Mesenteric fat pad (tissue), 1 donor: ENCODE results near the gene ZNF625. TPM values are rescaled to one million over a fixed set of nuclear protein-coding genes. Genes with fewer than 3 reads are reported as not detected.

Source experiments
- DNase-seq: peaks from one replicate; pipeline ENCODE4 v3.0.0-alpha.2; 2020; ENCODE audit warnings: low spot score
- long read RNA-seq: library from polyadenylated mRNA; unstranded; transcript quantifications from one replicate; pipeline ENCODE4 v2.0.0, GENCODE V29; 2020
- total RNA-seq: library from RNA; stranded (reverse); fragmentation: NEBNext Ultra II Directional; extraction: Animal tissue kit (Norgen Biotek cat#: 25700); gene quantifications from one replicate; pipeline ENCODE4 v1.2.1, GENCODE V29; 2021
- donor health status: DM: yes; HTN: yes; CAD: no.

ZNF625 gene
- 3.4 TPM for total RNA-seq
- long read RNA-seq, partial matches to known transcripts = 0 of 2 reads
- long read RNA-seq, other reads (novel, unspliced or antisense) = 2 of 2 reads

DNA sequence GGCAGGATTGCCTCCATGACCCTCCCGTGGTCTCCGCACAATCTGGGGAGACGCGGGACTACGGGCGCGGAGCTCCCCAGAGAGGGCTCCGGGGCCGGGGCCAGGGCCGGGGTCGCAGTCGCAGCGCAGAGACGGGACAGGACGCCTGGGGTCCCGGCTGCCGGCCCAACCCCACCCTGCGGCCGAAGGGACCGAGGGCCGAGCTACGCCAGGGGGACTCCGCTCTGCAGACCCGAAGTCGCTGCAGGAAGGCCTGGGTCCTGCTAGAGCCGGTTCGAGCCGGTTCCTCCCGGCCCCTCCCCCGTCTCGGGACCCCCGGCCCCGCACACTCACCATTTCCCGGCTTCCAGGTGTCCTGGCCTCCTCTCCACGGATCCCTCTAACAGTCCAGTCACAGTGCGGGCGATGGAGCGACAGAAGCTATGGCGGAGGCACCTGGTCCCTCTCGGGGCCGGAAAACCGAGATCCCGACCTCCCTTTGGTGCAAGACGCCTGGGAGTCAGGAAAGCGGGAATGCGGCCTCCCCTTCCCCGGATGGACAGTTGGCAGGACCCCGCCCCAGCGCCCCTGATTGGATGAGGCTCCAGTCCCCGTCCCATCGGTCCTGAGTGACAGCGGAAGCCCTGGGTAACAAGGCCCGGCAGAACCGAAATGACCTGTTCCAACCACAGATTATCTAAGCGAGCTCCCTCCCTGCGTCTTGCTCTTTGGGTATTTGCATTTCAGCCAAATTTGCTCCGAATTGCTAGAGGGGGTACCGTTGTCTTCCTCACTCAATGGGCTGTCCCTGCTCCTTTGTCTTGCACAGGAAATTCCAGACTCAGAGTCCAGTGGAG lies at the start of gene ZNF625:
Gene ZNF625, minus strand, starts transcription at position 512 of the 836 bp plus-strand sequence. Its CDS starts 176 bp downstream, at position 336.
- peak; percentile 92 for DNase-seq

DNA sequence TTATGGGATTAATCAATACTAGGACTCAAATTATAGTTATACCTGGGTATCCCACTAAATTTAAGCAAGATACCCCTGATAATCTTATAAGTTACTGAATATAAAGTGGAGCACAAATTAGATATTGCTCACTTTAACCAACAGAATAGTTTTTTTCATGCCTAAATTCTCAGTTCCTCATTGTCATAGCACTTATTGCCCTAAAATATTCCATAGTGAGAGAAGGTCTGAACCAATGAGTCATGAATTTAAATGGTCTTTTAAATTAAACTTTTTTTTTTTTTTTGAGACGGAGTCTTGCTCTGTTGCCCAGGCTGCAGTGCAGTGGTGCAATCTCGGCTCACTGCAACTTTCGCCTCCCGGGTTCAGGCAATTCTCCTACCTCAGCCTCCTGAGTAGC lies 48.8 kb upstream of the ZNF625 start:
- DNase-seq = no peak

DNA sequence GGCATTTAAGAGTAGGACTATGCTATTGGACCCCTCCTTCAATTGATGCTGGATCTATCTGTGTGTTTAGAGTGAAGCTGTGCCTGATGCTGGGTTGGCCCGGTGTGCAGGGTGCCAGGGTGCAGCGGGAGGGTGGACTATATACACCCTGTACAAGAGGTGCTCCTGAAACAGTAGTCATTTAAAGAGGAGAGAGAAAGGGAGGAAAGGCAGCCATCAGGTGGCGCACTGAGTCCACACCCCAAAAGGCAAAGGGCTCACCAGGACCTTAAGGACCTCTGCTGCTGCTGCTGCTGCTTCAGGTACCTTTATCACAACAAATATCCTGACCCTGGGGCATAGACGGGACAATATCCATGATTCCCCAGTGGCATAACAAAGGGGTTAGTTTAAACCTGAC lies 45.7 kb upstream of the ZNF625 start:
- no peak for DNase-seq

DNA sequence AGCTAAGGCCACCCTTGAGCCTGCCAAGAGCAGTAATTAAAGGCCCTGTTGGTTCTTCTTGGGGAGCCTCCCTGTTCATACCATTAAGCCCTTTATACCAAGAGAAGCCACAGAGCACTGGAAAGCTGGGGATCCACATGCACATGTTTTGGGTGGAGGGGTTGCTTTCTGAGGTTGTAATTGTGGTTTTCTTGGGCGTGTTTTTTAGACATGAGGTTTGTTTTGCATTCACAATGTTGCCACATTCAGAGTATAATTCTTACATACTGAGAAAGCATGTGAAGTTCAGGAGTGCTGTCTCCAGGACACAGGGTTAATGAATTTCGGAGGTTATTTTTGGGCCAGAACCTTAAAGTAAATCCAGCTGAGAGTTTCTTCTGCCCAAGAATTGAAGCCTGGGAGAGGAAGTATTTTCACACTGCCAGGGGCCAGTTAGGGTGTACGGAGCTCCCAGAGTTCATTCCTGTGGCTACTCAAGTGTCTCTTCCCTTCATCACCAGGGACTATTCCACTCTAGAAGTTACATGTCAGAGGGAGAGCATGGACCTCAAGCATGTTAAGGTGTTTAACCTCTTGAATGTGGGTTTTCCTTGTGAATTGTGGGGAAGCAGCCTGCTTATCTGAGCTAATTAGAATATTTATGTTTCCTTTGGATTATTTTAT lies 43.4 kb upstream of the ZNF625 start:
- DNase-seq = no peak

DNA sequence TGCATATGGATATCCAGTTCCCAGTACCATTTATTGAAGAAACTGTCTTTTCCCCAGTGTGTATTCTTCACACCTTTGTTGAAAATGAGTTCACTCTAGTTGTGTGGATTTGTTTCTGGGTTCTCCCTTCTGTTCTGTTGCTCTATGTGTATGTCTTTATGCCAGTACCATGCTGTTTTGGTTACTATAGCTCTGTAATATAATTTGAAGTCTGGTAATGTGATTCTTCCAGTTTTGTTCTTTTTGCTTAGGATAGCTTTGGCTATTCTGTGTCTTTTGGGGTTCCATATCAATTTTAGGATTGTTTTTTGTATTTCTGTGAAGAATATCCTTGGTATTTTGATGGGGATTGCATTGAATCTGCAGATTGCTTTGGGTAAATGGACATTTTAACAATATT lies 41.6 kb upstream of the ZNF625 start:
- no peak for DNase-seq

DNA sequence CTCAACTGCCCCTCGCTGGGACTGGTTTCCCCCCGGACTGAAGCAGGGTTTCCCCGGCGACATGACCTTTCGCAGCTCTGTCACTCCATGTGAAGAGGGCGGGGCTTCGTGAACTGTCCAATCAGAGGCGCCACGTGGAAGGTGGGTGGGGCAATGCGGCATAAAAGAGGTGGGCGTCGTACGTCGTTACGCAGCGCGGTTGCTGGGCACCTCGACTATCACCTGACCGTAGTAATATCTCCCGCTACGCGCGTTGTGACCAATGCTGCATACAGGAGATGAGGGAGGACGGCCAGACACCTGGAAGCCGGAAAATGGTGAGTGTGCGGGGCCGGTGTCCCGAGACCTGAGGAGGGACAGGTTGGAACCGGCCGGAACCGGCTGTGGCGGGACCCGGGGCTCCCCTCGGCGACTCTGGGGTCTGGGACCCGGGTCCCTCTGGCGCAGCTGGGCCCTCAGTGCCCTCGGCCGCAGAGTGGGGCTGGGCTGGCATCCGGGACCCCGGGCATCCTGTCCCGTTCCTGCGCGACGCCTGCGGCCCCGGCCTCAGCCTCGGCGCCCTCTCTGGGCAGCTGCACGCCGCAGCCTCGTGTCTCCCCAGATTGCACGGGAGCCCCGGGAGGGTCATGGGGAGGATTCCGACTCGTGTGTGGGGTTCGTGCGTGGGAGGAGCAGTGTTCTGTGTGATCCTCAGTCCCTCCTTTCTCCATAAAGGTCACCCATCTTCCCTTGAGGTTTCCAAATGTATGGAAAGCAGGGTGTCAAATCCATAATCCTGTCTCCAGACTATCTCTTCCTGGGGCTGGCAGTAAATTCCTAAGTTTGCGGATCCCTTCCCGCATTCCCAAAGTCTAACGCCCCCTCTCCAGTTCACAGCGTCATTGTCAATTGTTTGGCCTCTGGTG lies 38.5 kb upstream of the ZNF625 start:
- DNase-seq = peak; percentile 92

DNA sequence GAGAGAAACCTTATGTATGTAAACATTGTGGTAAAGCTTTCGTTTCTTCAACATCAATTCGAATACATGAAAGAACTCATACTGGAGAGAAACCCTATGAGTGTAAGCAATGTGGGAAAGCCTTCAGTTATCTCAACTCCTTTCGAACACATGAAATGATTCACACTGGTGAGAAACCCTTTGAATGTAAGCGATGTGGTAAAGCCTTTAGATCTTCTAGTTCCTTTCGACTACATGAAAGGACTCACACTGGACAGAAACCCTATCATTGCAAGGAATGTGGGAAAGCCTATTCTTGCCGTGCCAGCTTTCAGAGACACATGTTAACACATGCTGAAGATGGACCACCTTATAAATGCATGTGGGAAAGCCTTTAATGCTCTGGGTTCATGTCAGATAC lies 31.1 kb upstream of the ZNF625 start:
- DNase-seq = no peak

DNA sequence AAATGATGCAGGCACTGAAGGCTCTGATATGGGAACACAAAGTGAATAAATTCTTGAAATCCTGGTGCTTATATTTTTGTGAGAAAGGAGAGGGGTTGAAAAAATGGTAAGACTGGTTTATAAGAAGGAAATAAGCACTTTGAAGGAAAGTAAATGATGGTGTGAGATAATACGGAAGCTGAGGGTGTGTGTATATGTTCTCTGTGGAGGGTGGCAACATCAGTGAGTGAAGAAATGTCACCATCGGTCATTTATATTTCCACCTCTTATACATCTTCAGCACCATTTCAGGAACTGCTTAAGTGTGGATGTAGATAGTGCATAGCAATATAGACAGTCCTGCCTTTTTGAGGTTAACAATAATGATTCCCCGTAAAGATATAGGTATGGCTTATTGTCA lies 23.8 kb upstream of the ZNF625 start:
- no peak for DNase-seq

DNA sequence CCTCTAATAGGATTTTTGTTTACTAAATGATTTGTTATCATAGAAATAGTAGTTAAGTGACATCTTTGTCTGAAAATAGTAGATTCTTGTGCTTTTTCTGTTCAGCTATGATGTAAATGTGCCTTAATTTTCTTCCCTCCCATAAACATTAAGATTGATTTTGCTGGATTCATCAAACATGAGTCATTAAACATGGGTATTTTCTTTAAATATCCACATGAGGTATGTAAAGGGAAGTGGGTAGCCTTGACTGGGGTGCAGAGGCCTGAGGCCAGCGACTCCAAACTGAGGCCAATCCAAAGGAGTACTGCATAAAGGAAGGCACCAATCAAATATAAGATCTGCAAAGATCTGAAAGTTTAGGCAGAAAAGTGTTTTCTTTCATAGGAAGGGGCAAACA lies 10.1 kb upstream of the ZNF625 start:
- DNase-seq = no peak

DNA sequence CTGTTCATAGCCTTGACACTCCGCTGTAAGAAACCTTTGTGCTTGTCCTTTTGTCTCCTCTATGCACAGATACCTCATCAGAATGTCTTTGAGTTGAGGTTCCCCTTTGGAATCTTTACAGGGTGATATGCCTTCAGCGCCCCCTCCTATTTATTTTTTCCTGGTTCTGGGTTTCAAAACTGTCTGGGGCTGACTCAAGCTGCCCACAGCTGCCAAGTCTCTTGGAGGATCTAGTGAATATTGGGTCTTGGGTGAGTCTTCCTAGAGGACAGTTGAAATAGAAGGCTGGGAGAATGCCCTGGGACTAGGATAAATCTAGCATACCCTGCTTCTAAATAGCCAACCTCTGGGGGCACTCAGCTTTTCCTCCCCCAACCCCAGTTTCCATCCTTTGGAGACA lies 7.3 kb upstream of the ZNF625 start:
- no peak for DNase-seq

DNA sequence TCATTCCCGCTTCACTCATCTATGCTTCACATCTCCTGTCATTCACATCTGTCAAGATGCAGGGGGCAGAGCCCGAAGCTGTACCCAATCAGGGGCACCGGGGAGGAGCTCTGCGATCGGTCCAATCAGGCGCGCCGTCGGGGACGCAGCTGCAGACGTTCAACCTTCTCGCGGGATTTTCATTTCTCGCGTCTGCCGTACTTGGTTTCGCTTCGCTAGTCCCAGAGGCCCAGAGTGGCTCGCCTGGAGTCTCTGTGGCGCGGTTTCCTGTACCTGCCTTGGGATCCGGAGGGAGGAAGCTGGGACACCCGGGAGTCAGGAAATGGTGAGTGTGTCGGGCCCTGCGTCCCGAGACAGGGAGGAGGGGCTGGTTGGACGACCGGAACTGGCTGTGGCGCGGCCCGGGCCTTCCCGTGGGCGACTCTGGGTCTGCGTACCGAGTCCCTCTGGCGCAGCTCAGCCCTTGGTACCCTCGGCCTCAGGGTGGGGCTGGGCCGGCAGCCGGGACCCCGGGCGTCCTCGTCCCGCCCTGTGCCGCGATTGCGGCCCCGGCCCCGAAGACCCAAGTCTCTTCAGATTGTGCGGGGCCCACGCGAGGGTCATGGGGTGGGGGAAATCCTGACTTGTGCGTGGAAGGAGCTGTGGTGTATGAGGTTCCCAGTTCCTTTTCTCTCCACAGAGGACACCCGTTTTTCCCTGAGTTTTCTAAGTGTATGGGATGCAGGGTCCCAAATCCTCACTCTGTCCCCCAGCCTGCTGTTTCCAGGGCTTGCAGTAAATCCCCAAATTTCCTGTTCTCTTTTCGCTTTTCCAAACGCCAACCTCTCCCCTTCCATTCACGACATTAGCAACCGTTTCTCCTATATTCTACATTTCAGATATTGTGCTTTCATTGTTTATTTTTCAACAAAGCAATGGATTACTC lies 6.6 kb upstream of the ZNF625 start, which contains the start of gene ZNF136:
Gene ZNF136, plus strand, starts transcription at position 215 of the 925 bp plus-strand sequence. Its CDS starts 108 bp downstream, at position 323.
- DNase-seq = peak; percentile 96

DNA sequence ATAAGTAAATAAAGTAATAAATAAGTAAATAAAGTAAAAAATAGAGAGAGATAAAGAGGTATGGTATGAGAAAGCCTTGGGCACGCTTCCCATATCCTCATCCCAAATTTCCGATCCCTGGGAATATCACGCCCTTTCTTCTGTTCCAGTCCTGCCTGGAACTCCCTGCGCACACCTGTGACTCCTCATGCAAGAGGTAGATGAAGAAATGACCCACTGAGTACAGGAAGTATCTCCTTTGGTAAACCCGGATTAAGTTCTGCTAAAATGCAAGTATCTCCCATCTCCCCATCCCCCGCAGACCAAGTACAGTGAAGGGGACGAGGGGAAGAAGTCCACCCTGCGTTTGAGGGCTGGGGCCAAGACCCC lies 6.0 kb upstream of the ZNF625 start:
- no peak for DNase-seq

DNA sequence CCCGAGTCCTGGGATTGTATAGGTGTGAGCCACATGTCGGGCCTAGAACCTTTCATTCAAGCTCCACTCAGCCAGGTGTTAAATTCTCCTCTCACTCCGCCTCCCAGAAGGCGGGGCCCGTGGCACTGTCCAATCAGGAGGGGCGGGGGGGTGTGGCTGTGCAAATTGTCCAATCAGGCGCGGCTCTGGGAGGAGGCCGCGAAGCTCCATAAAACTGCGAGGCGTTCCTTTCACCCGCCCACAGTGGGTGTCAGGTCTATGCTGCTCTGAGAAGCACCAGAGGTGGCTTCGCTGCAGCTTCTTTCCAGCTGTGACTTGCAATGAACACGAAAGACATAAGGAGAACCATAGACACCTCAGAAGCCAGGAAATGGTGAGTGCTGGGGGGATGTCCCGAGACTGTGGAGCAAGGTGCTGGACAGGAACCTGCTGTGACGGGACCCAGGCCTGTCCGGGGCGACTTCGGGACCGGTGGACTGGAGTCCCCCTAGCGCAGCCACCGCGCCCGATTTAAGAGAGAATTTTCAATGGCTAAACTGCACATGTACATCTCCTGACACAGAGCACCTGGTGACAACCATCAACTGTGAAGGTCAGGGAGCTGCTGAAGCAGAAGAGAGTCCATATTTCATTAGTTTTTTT lies 3.4 kb upstream of the ZNF625 start:
- no peak for DNase-seq

DNA sequence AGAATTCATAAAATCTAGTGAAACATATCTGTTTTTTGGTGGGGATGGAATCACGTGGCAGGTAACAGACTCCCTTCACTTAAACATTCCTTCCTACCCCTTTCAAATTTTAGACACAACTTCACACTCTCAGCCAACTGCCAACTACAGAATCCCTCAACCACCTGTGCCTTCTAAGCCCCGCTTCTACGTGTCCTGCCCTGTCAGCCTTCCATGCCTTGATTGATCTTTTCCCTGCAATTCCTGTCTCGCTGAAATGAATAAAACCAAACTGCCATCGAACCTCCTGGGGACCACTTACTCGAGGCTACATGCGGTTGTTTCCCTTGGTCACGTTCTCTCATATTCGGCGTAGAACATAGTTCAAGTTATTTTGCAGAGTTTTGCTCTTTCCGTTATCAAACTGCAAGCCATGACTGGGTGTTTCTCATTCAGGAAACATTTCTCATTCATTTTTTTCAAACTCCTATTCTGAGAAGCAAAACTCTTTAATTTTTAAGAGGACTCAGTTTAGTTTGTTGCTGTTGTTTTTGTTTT lies 1.1 kb downstream of the ZNF625 start:
- DNase-seq = no peak

DNA sequence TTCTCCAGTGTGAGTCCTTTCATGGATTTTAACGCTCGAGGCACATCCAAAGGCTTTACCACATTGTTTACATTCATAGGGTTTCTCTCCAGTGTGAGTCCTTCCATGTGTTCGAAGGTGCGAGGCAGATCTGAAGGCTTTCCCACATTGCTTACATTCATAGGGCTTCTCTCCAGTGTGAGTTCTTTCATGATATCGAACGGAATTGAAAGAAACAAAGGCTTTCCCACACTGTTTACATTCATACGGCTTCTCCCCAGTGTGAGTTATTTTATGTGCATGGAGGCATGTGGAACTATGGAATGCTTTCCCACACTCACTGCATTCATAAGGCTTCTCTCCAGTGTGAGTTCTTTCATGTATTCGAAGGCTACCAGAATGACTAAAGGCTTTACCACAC lies 11.2 kb downstream of the ZNF625 start:
- no peak for DNase-seq

DNA sequence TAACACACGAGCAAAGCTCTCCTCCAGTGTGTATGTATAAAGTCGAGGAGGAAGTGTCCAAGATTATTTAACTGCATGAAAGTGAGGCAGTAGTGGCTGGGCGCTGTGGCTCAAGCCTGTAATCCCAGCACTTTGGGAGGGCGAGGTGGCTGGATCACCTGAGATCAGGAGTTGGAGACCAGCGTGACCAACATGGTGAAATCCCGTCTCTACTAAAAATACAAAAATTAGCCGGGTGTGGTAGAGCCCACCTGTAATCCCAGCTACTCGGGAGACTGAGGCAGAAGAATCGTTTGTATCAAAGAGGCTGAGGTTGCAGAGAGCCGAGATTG lies 15.2 kb downstream of the ZNF625 start:
- DNase-seq = no peak

DNA sequence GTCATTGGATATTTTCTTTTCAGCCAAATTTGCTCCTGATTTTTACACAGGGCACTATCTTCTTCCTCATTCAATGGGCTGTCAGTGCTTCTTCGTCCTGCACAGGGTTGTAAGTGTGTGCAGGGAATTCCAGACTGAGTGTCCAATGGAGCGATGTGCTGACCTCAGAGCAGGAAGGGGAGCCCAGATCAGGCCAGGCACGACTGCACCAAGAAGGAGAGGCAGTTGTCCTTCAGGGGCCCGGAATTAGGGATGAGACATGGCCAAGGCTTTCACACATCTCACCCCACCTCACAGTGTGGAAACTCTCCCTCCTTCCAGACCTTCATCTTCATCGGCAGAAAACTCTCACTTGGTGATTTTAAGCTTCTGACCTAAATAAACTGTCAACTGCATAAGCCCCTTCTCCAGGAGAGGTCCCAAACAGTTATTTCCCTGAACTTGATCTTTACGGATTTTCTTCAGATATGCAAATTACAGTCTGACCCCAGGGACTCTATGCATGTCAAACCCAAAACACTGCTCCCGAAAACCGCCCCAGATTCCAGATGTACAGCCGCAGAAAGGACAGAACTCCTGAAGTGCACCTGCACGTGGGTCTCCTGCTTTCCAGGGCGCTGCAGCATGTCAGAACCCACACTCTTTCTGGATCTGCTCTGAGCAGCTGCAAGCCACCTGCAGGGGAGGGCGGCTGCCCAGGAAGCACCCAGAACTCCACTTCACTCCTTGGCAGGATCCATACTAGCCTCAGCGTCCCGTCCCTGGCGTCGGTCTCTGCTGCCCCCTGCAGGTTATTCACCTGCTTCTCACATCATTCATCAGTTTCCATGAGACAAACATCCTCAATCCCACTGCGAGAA lies 15.8 kb downstream of the ZNF625 start:
- no peak for DNase-seq

DNA sequence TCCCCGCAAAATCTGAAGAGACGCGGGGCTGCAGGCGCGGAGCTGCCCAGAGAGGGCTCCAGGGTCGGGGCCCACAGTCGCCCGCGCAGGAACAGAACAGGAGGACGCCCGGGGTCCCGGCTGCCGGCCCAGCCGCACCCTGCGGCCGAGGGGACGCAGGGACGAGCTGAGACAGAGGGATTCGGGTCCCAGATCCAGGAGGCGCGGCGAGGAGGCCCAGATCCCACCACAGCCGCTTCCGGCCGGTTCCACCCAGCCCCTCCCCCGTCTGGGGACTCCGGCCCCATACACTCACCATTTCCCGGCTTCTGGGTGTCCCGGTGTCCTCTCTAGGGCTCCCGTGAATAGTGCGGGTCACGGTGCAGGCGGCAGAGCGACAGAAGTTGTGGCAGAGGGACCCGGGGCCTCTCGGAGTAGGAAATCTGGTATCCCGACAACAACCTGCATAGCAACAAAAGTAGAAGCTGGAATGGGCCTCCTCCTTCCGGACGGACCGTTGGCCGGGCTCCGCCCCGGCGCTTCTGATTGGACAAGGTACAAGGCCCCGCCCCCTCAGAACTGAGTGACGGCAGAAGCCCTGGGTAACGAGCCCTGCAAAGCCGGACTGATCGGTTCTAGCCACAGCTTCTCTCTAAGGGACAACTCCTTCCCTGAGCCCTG lies 16.5 kb downstream of the ZNF625 start, which contains the start of gene ZNF20:
Gene ZNF20, minus strand, starts transcription at position 466 of the 660 bp plus-strand sequence. Its CDS starts 168 bp downstream, at position 298.
- DNase-seq = peak; percentile 97
